LNCaP clone FGC (cell line): ENCODE data around the gene ARHGEF4.
"Not testable (repeated sequence)": the region's sequence is repeated elsewhere in the genome, so short reads cannot be mapped to it uniquely, and the experiment has no call there.

Experiments
- DNase-seq: peaks from one replicate; pipeline ENCODE4 v3.0.0-alpha.2; 2011; ENCODE audit warnings: low read depth
- H3K4me3 ChIP-seq: 2 replicates; pipeline ENCODE4 v1.5.1; 2011; ENCODE audit warnings: mild to moderate bottlenecking, low read depth, low read length, control low read depth
- CTCF ChIP-seq: IDR thresholded peaks from 2 replicates; pipeline ENCODE4 v1.5.1; 2012; ENCODE audit warnings: mild to moderate bottlenecking; ENCODE audit not compliant: control insufficient read depth, insufficient read depth; ENCODE audit errors: extremely low read depth

Gene ARHGEF4

GRCh38 chr2:130985831-130986649, 149.3 kb downstream of the ARHGEF4 start:
- no peak overlapping the region for H3K4me3 ChIP-seq
- no peak for TF ChIP-seq CTCF
- DNase-seq: no peak

GRCh38 chr2:130986890-130987493, 150.3 kb downstream of the ARHGEF4 start:
- TF ChIP-seq CTCF: no peak
- DNase-seq: no peak
- no peak overlapping the region for H3K4me3 ChIP-seq

GRCh38 chr2:130987519-130988425, 151.1 kb downstream of the ARHGEF4 start:
- H3K4me3 ChIP-seq: no peak overlapping the region
- peak; percentile 77 for DNase-seq
- TF ChIP-seq CTCF: no peak

- DNase-seq, H3K4me3 ChIP-seq: not testable (repeated sequence)
Measured at GRCh38 chr2:130991446-130991845, 154.7 kb downstream of the ARHGEF4 start.

- H3K4me3 ChIP-seq, DNase-seq: not testable (repeated sequence)
Measured at GRCh38 chr2:130992003-130992402, 155.3 kb downstream of the ARHGEF4 start.

- TF ChIP-seq CTCF: no peak
- H3K4me3 ChIP-seq: no peak overlapping the region
Measured at GRCh38 chr2:130996691-130997090, 160.0 kb downstream of the ARHGEF4 start.

GRCh38 chr2:130997198-130997597, 160.5 kb downstream of the ARHGEF4 start:
- no peak overlapping the region for H3K4me3 ChIP-seq
- TF ChIP-seq CTCF: no peak
- DNase-seq: no peak

More at GRCh38 chr2:130996691-130997090, 160.0 kb downstream of the ARHGEF4 start:
- DNase-seq: no peak
